ENCODE measurements around the gene PICK1. TPM values are rescaled to one million over a fixed set of nuclear protein-coding genes. Genes with fewer than 3 reads are reported as not detected.

PICK1 gene
- total RNA-seq, 1 experiment from 2014 or later: 21.3 TPM

DNA sequence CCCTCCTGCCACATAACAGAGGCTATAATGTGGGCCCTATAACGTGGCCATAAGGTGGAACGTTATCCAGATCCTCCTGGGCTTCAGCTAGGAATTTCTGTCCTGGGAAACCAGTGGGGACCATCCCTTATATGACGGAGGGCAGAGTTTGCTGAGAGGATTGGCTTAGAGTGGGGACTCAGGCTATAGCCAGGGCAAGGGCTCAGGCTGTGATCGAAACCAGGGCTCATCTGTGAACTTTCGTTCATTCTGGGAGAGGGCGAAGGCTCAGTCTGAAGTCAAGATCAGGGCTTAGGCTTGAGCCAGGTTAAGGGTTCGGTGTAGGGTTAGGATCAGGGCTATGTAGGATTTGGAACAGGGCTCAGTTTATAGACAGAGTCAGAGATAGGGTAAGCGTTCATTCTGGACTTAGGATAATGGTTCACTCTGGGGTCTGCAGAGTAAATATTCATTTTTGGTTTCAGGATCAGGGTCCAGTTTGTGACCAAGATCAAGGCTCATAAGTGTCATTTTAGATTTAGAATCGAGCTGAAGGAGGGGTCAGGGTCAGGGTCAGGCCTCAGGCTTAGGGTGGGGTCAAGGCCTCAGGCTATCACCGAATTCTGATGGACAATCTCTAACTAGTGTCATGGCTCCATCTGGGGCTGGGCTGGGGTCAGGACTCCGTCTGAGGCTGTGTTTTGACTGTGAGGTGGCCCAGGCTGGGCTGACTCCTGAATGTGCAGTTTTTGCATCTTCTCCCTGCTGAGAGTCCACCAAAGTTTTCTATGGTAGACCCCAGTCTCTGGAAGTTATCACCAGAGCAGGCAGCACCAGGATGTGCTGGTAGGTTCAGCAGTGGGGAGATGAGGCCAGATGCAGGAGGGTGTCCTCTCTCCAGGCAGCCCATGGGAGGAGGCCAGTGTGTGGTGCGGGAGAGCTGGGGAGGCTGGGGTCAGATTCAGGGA lies 39.0 kb upstream of the PICK1 start:
- in situ Hi-C loops (cut with HindIII; ENCODE audit: low pct_unique_long_range_greater_than_20kb, low sequenced_read_pairs): no loop called here
- H3K36me3 ChIP-seq (ENCODE audit: control insufficient read depth, insufficient read depth, low read length): no peaks in the 10 kb centered on the region
- POLR2A ChIA-PET: no interaction called here
- no peak overlapping the region for H3K4me3 ChIP-seq (ENCODE audit: low read depth in 2 of 2, low read length in 2 of 2)
- no peak for TF ChIP-seq TCF7L2 (IDR thresholded peaks at IDR 0.05; ENCODE audit: low read depth, low read length)
- TF ChIP-seq, protein P1, sequence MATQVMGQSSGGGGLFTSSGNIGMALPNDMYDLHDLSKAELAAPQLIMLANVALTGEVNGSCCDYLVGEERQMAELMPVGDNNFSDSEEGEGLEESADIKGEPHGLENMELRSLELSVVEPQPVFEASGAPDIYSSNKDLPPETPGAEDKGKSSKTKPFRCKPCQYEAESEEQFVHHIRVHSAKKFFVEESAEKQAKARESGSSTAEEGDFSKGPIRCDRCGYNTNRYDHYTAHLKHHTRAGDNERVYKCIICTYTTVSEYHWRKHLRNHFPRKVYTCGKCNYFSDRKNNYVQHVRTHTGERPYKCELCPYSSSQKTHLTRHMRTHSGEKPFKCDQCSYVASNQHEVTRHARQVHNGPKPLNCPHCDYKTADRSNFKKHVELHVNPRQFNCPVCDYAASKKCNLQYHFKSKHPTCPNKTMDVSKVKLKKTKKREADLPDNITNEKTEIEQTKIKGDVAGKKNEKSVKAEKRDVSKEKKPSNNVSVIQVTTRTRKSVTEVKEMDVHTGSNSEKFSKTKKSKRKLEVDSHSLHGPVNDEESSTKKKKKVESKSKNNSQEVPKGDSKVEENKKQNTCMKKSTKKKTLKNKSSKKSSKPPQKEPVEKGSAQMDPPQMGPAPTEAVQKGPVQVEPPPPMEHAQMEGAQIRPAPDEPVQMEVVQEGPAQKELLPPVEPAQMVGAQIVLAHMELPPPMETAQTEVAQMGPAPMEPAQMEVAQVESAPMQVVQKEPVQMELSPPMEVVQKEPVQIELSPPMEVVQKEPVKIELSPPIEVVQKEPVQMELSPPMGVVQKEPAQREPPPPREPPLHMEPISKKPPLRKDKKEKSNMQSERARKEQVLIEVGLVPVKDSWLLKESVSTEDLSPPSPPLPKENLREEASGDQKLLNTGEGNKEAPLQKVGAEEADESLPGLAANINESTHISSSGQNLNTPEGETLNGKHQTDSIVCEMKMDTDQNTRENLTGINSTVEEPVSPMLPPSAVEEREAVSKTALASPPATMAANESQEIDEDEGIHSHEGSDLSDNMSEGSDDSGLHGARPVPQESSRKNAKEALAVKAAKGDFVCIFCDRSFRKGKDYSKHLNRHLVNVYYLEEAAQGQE (IDR thresholded peaks at IDR 0.05; ENCODE audit: insufficient read depth in 1 of 2, low read depth in 2 of 2, low read length in 1 of 2): no peak
- no peak for TF ChIP-seq SIN3A (IDR thresholded peaks at IDR 0.05; ENCODE audit: borderline replicate concordance, insufficient read depth, low read depth, low read length)
- TF ChIP-seq, protein P2, sequence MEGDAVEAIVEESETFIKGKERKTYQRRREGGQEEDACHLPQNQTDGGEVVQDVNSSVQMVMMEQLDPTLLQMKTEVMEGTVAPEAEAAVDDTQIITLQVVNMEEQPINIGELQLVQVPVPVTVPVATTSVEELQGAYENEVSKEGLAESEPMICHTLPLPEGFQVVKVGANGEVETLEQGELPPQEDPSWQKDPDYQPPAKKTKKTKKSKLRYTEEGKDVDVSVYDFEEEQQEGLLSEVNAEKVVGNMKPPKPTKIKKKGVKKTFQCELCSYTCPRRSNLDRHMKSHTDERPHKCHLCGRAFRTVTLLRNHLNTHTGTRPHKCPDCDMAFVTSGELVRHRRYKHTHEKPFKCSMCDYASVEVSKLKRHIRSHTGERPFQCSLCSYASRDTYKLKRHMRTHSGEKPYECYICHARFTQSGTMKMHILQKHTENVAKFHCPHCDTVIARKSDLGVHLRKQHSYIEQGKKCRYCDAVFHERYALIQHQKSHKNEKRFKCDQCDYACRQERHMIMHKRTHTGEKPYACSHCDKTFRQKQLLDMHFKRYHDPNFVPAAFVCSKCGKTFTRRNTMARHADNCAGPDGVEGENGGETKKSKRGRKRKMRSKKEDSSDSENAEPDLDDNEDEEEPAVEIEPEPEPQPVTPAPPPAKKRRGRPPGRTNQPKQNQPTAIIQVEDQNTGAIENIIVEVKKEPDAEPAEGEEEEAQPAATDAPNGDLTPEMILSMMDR (IDR thresholded peaks at IDR 0.05): no peak
- TF ChIP-seq POLR2AphosphoS5 (IDR thresholded peaks at IDR 0.05; ENCODE audit: low read depth, low read length): no peak
- intact Hi-C loops (cut with micrococcal nuclease; ENCODE audit: unreplicated experiment): no loop called here
- ATAC-seq (no peak), DNase-seq (ENCODE audit: low read depth, low spot score) (no peak)
- no peak overlapping the region for H3K27ac ChIP-seq (ENCODE audit: low read length)
- CTCF ChIA-PET: no interaction called here
- no peaks in the 10 kb centered on the region for H3K27me3 ChIP-seq (ENCODE audit: control insufficient read depth, insufficient read depth, low read length)
- BruUV-seq (replicated peaks): no TSS peak
- no peaks in the 10 kb centered on the region for H3K4me1 ChIP-seq (ENCODE audit: control insufficient read depth, insufficient read depth, low read length)
- H3K9me3 ChIP-seq (ENCODE audit: control insufficient read depth, insufficient read depth, low read depth, low read length): no peaks in the 10 kb centered on the region

DNA sequence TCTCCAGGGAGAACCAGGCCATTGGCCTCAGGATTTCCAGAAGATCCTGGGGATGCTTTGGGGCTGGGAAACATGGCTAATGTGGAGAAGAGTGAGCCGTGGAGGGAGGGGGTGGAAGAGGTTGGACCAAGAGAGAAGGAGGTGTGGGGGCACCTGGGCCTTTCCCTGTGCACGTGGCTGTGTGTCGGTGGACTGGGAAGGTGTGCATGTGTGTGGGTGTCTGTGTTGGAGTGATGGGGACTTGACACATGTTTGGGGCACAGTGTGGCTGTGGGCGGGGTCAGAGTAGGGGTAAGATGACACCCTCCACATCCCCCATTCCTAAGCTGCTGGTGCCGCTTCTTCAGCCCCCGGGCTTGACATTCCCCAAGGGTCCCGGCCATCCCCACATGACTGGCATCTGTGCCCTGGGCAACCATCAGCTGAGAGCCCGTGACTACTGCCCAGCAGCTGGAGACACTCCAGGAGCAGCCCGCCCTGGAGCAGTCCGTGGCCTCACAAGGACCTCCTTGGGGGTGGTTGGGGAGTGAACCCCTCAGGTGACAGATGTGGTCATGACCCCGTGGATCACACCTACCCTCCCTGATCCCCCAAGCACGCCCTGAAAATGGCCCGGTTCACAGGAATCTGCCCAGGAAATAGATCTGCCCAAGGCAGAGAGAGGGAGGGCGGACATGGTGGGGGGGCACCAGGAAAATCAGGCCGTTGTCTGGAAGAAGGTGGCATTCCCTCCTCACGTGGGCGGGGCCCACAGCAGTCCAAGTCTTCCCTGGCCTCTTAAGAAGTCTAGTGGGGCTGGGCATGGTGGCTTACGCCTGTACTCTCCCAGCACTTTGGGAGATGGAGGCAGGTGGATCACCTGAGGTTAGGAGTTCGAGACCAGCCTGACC lies 38.0 kb upstream of the PICK1 start:
- no peaks in the 10 kb centered on the region for H3K27me3 ChIP-seq (ENCODE audit: control insufficient read depth, insufficient read depth, low read length)
- no peak overlapping the region for H3K27ac ChIP-seq (ENCODE audit: low read length)
- intact Hi-C loops (cut with micrococcal nuclease; ENCODE audit: unreplicated experiment) (no loop called here), in situ Hi-C loops (cut with HindIII; ENCODE audit: low pct_unique_long_range_greater_than_20kb, low sequenced_read_pairs) (no loop called here)
- ATAC-seq (no peak; the same call in 1 of the 2 replicates), DNase-seq (ENCODE audit: low read depth, low spot score) (no peak)
- no peaks in the 10 kb centered on the region for H3K4me1 ChIP-seq (ENCODE audit: control insufficient read depth, insufficient read depth, low read length)
- ChIA-PET CTCF (no interaction called here), POLR2A (no interaction called here)
- no peaks in the 10 kb centered on the region for H3K36me3 ChIP-seq (ENCODE audit: control insufficient read depth, insufficient read depth, low read length)
- H3K4me3 ChIP-seq (ENCODE audit: low read depth in 2 of 2, low read length in 2 of 2): no peak overlapping the region
- TF ChIP-seq, protein P2 (IDR thresholded peaks at IDR 0.05): no peak
- TF ChIP-seq POLR2AphosphoS5 (IDR thresholded peaks at IDR 0.05; ENCODE audit: low read depth, low read length): no peak
- no TSS peak for BruUV-seq (replicated peaks)
- H3K9me3 ChIP-seq (ENCODE audit: control insufficient read depth, insufficient read depth, low read depth, low read length): no peaks in the 10 kb centered on the region
